Adipocyte (in vitro differentiated cells): Measurements from ENCODE around the gene BAZ2B.

Experiments used
- DNase-seq: peaks from one replicate; pipeline ENCODE4 v3.0.0-alpha.2; 2015; ENCODE audit warnings: low read depth
- H3K27me3 ChIP-seq: replicated peaks from 2 replicates; pipeline ENCODE4 v1.7.0; 2013; ENCODE audit warnings: mild to moderate bottlenecking, low read length, moderate library complexity; ENCODE audit not compliant: control insufficient read depth, insufficient read depth
- H3K36me3 ChIP-seq: 2 replicates; pipeline ENCODE4 v1.7.0; 2013; ENCODE audit warnings: low read length, mild to moderate bottlenecking, moderate library complexity; ENCODE audit not compliant: control insufficient read depth, insufficient read depth, severe bottlenecking
- H3K4me1 ChIP-seq: 2 replicates; pipeline ENCODE4 v1.7.0; 2013; ENCODE audit warnings: mild to moderate bottlenecking, low read length, moderate library complexity; ENCODE audit not compliant: control insufficient read depth, insufficient read depth
- H3K4me3 ChIP-seq: 2 replicates; pipeline ENCODE4 v1.7.0; 2013; ENCODE audit warnings: mild to moderate bottlenecking, low read length, moderate library complexity
- H3K9ac ChIP-seq: 2 replicates; pipeline ENCODE4 v1.7.0; 2013; ENCODE audit warnings: mild to moderate bottlenecking, low read length, moderate library complexity
- H3K9me3 ChIP-seq: 2 replicates; pipeline ENCODE4 v1.7.0; 2013; ENCODE audit warnings: mild to moderate bottlenecking, low read length, moderate library complexity; ENCODE audit not compliant: control insufficient read depth

Gene BAZ2B

DNA sequence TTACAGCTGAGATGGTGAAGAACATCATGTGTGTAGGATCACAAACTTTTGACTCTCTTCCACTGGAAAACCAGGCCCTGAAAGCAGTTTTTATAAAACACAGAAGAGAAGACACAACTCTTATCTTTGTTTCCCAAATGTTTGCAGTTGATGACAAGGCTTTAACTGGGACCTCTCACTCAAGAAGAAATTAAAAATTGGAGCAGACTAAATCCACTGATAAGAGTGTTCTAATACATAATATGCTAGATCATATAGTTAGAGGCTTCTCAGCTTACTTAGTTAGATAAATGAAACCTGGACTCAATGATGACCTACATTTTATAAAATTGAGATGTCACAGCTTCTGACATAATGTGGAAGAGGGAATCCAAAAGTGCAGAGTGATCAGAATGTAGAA is 171.6 kb downstream of the BAZ2B start:
- H3K4me3 ChIP-seq, result no peak overlapping the region
- no peaks in the 10 kb centered on the region for H3K27me3 ChIP-seq
- H3K9me3 ChIP-seq, result no peaks in the 10 kb centered on the region
- peaks cover 17% of the 10 kb centered on the region for H3K4me1 ChIP-seq
- no peak for DNase-seq
- no peak overlapping the region for H3K9ac ChIP-seq
- peaks cover 37% of the 10 kb centered on the region for H3K36me3 ChIP-seq

GRCh38 chr2:159442159-159442852 is 174.0 kb downstream of the BAZ2B start:
- H3K9me3 ChIP-seq, result no peaks in the 10 kb centered on the region
- no peak overlapping the region for H3K4me3 ChIP-seq
- H3K9ac ChIP-seq, result no peak overlapping the region
- DNase-seq, result no peak
- no peaks in the 10 kb centered on the region for H3K27me3 ChIP-seq
- peaks cover 17% of the 10 kb centered on the region for H3K4me1 ChIP-seq
- H3K36me3 ChIP-seq, result peaks cover 43% of the 10 kb centered on the region

- H3K4me3 ChIP-seq, result no peak overlapping the region
- H3K9ac ChIP-seq, result no peak overlapping the region
- no peaks in the 10 kb centered on the region for H3K27me3 ChIP-seq
- H3K9me3 ChIP-seq, result no peaks in the 10 kb centered on the region
- H3K36me3 ChIP-seq, result peaks cover 41% of the 10 kb centered on the region
- H3K4me1 ChIP-seq, result peaks cover 17% of the 10 kb centered on the region
- DNase-seq, result no peak
Measured at GRCh38 chr2:159441182-159441581, 175.2 kb downstream of the BAZ2B start.

GRCh38 chr2:159439421-159439820 is 176.9 kb downstream of the BAZ2B start:
- Histone ChIP-seq H3K36me3 (peaks cover 24% of the 10 kb centered on the region), H3K27me3 (no peaks in the 10 kb centered on the region), H3K4me3 (no peak overlapping the region), H3K9ac (no peak overlapping the region), H3K9me3 (no peaks in the 10 kb centered on the region), H3K4me1 (peaks cover 17% of the 10 kb centered on the region)
- no peak for DNase-seq

GRCh38 chr2:159438720-159439353 is 177.5 kb downstream of the BAZ2B start:
- Histone ChIP-seq H3K27me3 (no peaks in the 10 kb centered on the region), H3K4me3 (no peak overlapping the region), H3K9me3 (no peaks in the 10 kb centered on the region), H3K4me1 (peaks cover 13% of the 10 kb centered on the region), H3K9ac (no peak overlapping the region), H3K36me3 (peaks cover 20% of the 10 kb centered on the region)
- no peak for DNase-seq

GRCh38 chr2:159438284-159438683 is 178.1 kb downstream of the BAZ2B start:
- Histone ChIP-seq H3K9me3 (no peaks in the 10 kb centered on the region), H3K4me3 (no peak overlapping the region), H3K4me1 (peaks cover 8% of the 10 kb centered on the region), H3K9ac (no peak overlapping the region), H3K36me3 (peaks cover 20% of the 10 kb centered on the region), H3K27me3 (no peaks in the 10 kb centered on the region)
- DNase-seq, result no peak

DNA sequence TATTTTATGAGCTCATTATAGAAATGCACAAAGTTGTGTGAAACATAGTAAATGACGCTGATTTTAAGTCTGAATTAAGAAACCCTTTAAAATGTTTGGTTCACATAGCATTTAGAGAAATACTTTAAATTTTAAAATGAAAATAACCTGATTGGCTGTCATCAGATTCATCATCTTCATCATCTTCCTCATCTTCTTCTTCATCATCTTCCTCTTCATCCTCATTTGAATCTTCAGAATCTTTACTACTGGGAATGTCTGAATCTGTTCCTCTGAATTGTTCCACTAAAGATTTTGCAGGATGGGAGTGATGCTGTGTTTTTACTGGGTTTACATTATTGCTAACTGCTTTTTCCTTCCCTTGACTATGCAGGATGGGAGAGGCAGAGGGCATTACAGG is 183.7 kb downstream of the BAZ2B start:
- H3K27me3 ChIP-seq, result no peaks in the 10 kb centered on the region
- no peak overlapping the region for H3K9ac ChIP-seq
- H3K36me3 ChIP-seq, result peaks cover 59% of the 10 kb centered on the region
- H3K9me3 ChIP-seq, result no peaks in the 10 kb centered on the region
- H3K4me3 ChIP-seq, result no peak overlapping the region
- no peaks in the 10 kb centered on the region for H3K4me1 ChIP-seq
- no peak for DNase-seq

- Histone ChIP-seq H3K36me3 (peaks cover 59% of the 10 kb centered on the region), H3K9me3 (peaks cover 5% of the 10 kb centered on the region), H3K4me3 (no peak overlapping the region), H3K9ac (no peak overlapping the region), H3K4me1 (no peaks in the 10 kb centered on the region), H3K27me3 (no peaks in the 10 kb centered on the region)
- DNase-seq, result no peak
Measured at GRCh38 chr2:159427048-159427447, 189.3 kb downstream of the BAZ2B start.

- H3K9me3 ChIP-seq, result peaks cover 5% of the 10 kb centered on the region
- no peaks in the 10 kb centered on the region for H3K4me1 ChIP-seq
- DNase-seq, result no peak
- H3K27me3 ChIP-seq, result no peaks in the 10 kb centered on the region
- peaks cover 16% of the 10 kb centered on the region for H3K36me3 ChIP-seq
- no peak overlapping the region for H3K4me3 ChIP-seq
- no peak overlapping the region for H3K9ac ChIP-seq
Measured at GRCh38 chr2:159419403-159419802, 196.9 kb downstream of the BAZ2B start.

DNA sequence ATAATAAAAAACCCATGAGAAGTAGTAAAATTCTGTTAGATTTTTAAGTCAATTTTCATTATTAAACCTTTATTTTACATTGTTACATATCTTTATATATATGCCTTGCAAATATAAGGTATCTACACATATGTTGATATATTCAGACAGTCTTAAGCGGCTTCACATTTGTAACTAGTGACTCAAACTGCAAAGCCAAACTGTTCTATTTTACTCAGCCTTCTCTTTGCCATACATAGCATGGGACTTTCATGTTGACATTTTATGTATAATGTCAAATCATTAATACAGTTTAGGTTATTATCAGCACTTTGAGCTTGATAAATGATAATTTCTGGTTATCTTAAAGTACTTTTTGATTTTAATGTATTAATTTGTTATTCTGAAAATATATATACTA is 204.9 kb downstream of the BAZ2B start:
- no peak for DNase-seq
- Histone ChIP-seq H3K4me3 (no peak overlapping the region), H3K36me3 (peaks cover 43% of the 10 kb centered on the region), H3K27me3 (no peaks in the 10 kb centered on the region), H3K9ac (no peak overlapping the region), H3K4me1 (no peaks in the 10 kb centered on the region), H3K9me3 (no peaks in the 10 kb centered on the region)

GRCh38 chr2:159410276-159410675 is 206.1 kb downstream of the BAZ2B start:
- Histone ChIP-seq H3K4me3 (no peak overlapping the region), H3K27me3 (no peaks in the 10 kb centered on the region), H3K4me1 (no peaks in the 10 kb centered on the region), H3K9me3 (no peaks in the 10 kb centered on the region), H3K36me3 (peaks cover 43% of the 10 kb centered on the region), H3K9ac (no peak overlapping the region)
- DNase-seq, result no peak
